Ovary (tissue), 3 donors: ENCODE data around the gene KCTD10.

Experiments
- POLR2A ChIP-seq: fragments of 450-650 bp; IDR thresholded peaks from one replicate; pipeline ENCODE4 v1.6.1; 2017; ENCODE audit warnings: antibody characterized with exemption, mild to moderate bottlenecking, moderate library complexity
- TF ChIP-seq, protein P1 (sequence below), 3 donors: fragments of 450-650 bp in 2 of 3; fragments of 200-600 bp in 1 of 3; IDR thresholded peaks; one replicate each; pipeline versions ENCODE4 v1.5.1 to v1.8.0; 2016 to 2022; ENCODE audit warnings: antibody characterized with exemption in 3 of 3, mild to moderate bottlenecking in 1 of 3
- donor health status: DM: no; HTN: no; CAD: no.

- TF ChIP-seq, protein P1, sequence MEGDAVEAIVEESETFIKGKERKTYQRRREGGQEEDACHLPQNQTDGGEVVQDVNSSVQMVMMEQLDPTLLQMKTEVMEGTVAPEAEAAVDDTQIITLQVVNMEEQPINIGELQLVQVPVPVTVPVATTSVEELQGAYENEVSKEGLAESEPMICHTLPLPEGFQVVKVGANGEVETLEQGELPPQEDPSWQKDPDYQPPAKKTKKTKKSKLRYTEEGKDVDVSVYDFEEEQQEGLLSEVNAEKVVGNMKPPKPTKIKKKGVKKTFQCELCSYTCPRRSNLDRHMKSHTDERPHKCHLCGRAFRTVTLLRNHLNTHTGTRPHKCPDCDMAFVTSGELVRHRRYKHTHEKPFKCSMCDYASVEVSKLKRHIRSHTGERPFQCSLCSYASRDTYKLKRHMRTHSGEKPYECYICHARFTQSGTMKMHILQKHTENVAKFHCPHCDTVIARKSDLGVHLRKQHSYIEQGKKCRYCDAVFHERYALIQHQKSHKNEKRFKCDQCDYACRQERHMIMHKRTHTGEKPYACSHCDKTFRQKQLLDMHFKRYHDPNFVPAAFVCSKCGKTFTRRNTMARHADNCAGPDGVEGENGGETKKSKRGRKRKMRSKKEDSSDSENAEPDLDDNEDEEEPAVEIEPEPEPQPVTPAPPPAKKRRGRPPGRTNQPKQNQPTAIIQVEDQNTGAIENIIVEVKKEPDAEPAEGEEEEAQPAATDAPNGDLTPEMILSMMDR (IDR thresholded peaks at IDR 0.05), result no peak
- TF ChIP-seq POLR2A, result no peak
Measured at GRCh38 chr12:109485201-109485600, 8.1 kb upstream of the KCTD10 start.
